ENCODE measurements around the gene GOLGA3. TPM values are rescaled to one million over a fixed set of nuclear protein-coding genes. Genes with fewer than 3 reads are reported as not detected.

Gene GOLGA3
- total and polyA plus RNA-seq, 4 donors = 5.0 to 43.0 (median 15.8) TPM

- no peaks in the 10 kb centered on the region for H3K4me1 ChIP-seq (ENCODE audit: control insufficient read depth in 4 of 4, insufficient read depth in 4 of 4, low read length in 3 of 4)
- H3K4me3 ChIP-seq (ENCODE audit: low read depth in 1 of 3, low read length in 3 of 3) = no peak overlapping the region
- 86% methylated on average over 9 of the region's 9 CpGs for WGBS
- H3K27ac ChIP-seq (ENCODE audit: low read depth in 1 of 2, low read length in 2 of 2) = no peak overlapping the region
- no peaks in the 10 kb centered on the region for H3K27me3 ChIP-seq (ENCODE audit: control insufficient read depth in 4 of 4, insufficient read depth in 4 of 4, low read length in 3 of 4)
- H3K36me3 ChIP-seq (ENCODE audit: control insufficient read depth in 4 of 4, insufficient read depth in 3 of 4, low read depth in 1 of 4, low read length in 3 of 4) = peaks cover 23 to 75% (median 49%) of the 10 kb centered on the region in 4 donors
- H3K9me3 ChIP-seq (ENCODE audit: control insufficient read depth in 4 of 4, low read length in 3 of 4) = no peaks in the 10 kb centered on the region
- no peak overlapping the region for H3K9ac ChIP-seq (ENCODE audit: low read depth in 1 of 2, low read length in 2 of 2)
- no peak for DNase-seq (ENCODE audit: low spot score)
- no peak for TF ChIP-seq JUND (IDR thresholded peaks at IDR 0.05)
Measured at GRCh38 chr12:132784580-132784979, 44.1 kb downstream of the GOLGA3 start.

GRCh38 chr12:132783917-132784531, 44.6 kb downstream of the GOLGA3 start:
- no peak for DNase-seq (ENCODE audit: low spot score)
- H3K9me3 ChIP-seq (ENCODE audit: control insufficient read depth in 4 of 4, low read length in 3 of 4) = no peaks in the 10 kb centered on the region
- peaks cover 23 to 73% (median 52%) of the 10 kb centered on the region in 4 donors for H3K36me3 ChIP-seq (ENCODE audit: control insufficient read depth in 4 of 4, insufficient read depth in 3 of 4, low read depth in 1 of 4, low read length in 3 of 4)
- no peak overlapping the region for H3K4me3 ChIP-seq (ENCODE audit: low read depth in 1 of 3, low read length in 3 of 3)
- H3K27ac ChIP-seq (ENCODE audit: low read depth in 1 of 2, low read length in 2 of 2) = no peak overlapping the region
- no peak overlapping the region for H3K9ac ChIP-seq (ENCODE audit: low read depth in 1 of 2, low read length in 2 of 2)
- H3K4me1 ChIP-seq (ENCODE audit: control insufficient read depth in 4 of 4, insufficient read depth in 4 of 4, low read length in 3 of 4) = no peaks in the 10 kb centered on the region
- TF ChIP-seq REST (IDR thresholded peaks at IDR 0.05) (no peak), HNF4G (IDR thresholded peaks at IDR 0.05) (no peak), SP1 (IDR thresholded peaks at IDR 0.05) (no peak), RAD21 (IDR thresholded peaks at IDR 0.05) (no peak), GABPA (IDR thresholded peaks at IDR 0.05 in 1 of 2, conservative IDR thresholded peaks at IDR 0.05 in 1 of 2) (no peak), FOXA2 (IDR thresholded peaks at IDR 0.05) (no peak), RXRA (IDR thresholded peaks at IDR 0.05) (no peak), NR2F2 (IDR thresholded peaks at IDR 0.05) (no peak), HNF4A (conservative IDR thresholded peaks at IDR 0.05) (no peak)
- H3K27me3 ChIP-seq (ENCODE audit: control insufficient read depth in 4 of 4, insufficient read depth in 4 of 4, low read length in 3 of 4) = no peaks in the 10 kb centered on the region
- 83% methylated on average over 22 of the region's 22 CpGs for WGBS

GRCh38 chr12:132781938-132782337, 46.7 kb downstream of the GOLGA3 start:
- Histone ChIP-seq H3K9me3 (ENCODE audit: control insufficient read depth in 4 of 4, low read length in 3 of 4) (no peaks in the 10 kb centered on the region), H3K4me1 (ENCODE audit: control insufficient read depth in 4 of 4, insufficient read depth in 4 of 4, low read length in 3 of 4) (no peaks in the 10 kb centered on the region), H3K4me3 (ENCODE audit: low read depth in 1 of 3, low read length in 3 of 3) (no peak overlapping the region), H3K27ac (ENCODE audit: low read depth in 1 of 2, low read length in 2 of 2) (no peak overlapping the region), H3K36me3 (ENCODE audit: control insufficient read depth in 4 of 4, insufficient read depth in 3 of 4, low read depth in 1 of 4, low read length in 3 of 4) (peaks cover 31 to 75% (median 53%) of the 10 kb centered on the region in 4 donors), H3K9ac (ENCODE audit: low read depth in 1 of 2, low read length in 2 of 2) (no peak overlapping the region), H3K27me3 (ENCODE audit: control insufficient read depth in 4 of 4, insufficient read depth in 4 of 4, low read length in 3 of 4) (no peaks in the 10 kb centered on the region)
- WGBS = 97% methylated on average over 12 of the region's 12 CpGs
- no peak for DNase-seq (ENCODE audit: low spot score)
- TF ChIP-seq RXRA (IDR thresholded peaks at IDR 0.05) (no peak), TAF1 (conservative IDR thresholded peaks at IDR 0.05) (no peak), FOXA2 (IDR thresholded peaks at IDR 0.05) (no peak), GABPA (IDR thresholded peaks at IDR 0.05 in 1 of 2, conservative IDR thresholded peaks at IDR 0.05 in 1 of 2) (no peak), HNF4A (conservative IDR thresholded peaks at IDR 0.05) (no peak), CTCF (IDR thresholded peaks at IDR 0.05; ENCODE audit: low read depth, low read length, missing input control) (no peak), MAX (IDR thresholded peaks at IDR 0.05) (no peak), ATF3 (IDR thresholded peaks at IDR 0.05) (no peak), HNF4G (IDR thresholded peaks at IDR 0.05) (no peak), YY1 (IDR thresholded peaks at IDR 0.05) (no peak), NR2F2 (IDR thresholded peaks at IDR 0.05) (no peak), FOXA1 (IDR thresholded peaks at IDR 0.05) (no peak), JUND (IDR thresholded peaks at IDR 0.05) (no peak), REST (IDR thresholded peaks at IDR 0.05) (no peak), EGR1 (IDR thresholded peaks at IDR 0.05; ENCODE audit: low read depth in 2 of 2) (no peak)
